CD4-positive, alpha-beta T cell treated with Interleukin-15 for 1 hour (primary cell): ENCODE results near the gene EPB41L3.

Experiments used
- DNase-seq: peaks from one replicate; pipeline ENCODE4 v3.0.0-alpha.2; 2020

Gene EPB41L3

DNA sequence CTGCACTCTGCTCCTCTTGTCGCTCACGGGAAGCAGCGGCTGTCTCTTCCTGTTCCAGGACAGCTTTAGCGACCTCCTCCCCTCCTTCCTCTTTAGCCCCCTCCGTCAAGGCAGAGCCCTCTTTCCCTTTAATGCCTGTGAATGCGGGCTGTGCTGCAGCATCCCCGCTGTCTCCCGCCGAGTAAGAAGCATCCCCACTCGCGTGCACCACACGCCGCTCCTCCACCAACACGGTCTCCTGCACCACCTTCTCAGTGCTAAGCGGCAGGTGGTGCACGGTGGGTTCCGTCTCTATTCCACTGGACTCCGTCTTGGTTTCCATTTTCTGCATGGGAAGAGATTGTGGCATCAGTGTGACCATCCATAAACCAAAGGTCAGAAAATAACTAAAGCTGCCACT lies 146.7 kb downstream of the EPB41L3 start:
- no peak for DNase-seq

DNA sequence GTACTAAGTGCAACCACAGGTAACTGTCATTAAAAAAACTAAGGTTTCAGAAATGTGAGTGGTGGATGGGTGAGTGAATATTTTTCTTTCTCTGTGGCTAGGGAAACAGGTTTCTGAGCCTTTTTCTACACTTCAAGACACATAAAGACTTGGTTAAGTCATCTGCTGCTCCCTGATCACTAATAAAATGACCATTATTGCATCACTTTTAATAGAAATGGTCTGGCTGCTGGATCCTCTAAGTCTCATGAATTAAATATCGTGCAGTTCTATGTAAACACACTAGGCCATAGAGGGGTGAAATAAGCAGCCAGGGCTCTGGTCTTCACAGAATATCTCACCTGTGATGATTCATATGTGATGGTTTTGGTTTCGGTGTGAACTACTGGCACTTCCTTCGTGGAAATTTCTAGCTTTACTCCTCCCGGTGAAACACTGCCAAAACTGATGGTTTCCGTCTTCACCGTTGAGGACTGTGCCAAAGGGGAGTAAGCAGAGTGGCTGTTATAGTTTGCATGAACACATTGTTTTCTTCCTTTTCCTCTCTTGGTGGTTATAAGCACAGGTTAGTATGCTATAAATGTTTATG lies 147.8 kb downstream of the EPB41L3 start:
- no peak for DNase-seq

DNA sequence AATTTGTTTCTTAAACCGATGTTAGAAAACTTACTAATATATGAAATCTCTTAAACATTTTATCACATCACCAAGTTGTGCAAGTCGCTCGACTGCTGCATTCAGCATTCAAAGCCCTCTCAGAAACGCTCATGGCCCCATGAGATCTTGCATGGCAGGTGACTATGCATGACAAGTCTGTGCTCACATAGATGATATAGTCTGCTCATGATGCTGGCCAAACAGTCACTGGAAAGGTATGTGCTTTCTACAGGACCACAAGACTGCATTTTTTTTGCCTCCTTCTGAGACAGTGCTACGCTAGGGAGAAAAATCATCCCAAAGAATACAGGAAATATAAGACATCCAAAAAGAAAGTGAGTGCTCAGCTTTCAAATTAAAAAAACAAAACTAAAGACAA lies 150.0 kb downstream of the EPB41L3 start:
- no peak for DNase-seq

DNA sequence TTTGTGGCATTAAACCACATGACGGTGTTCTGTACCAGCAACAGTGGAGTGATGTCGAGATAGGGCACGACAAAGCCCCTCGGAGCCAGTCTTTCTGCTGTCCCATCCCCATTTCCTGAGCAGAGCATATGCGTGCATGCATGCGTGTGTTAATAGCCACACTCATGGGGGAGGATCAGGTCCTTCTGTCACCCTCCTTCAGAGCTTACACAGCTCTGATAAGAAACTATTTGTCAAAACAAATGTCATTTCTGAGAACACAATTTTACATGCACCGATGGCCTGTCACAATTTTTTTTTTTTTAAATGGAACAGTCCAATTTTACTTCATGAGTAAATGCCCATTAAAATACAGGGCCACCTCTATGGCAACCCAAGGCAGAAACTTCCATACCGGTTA lies 152.4 kb downstream of the EPB41L3 start:
- no peak for DNase-seq

DNA sequence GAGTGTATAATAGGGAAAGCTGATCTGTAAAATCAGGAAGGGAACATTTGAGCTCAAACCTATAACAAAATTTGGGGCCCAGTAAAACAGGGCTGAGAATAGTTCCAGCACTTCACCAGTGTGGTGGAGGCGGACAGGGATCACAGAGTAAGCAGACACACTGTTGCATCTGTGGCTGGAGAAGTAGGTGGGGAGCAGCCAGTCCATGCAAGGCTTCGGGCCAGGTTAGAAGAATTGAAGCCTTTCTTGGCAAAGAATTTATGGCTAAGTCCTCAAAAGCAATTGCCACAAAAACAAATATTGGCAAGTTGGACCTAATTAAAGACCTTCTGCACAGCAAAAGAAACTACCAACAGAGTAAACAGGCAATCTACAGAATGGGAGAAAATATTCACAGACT lies 154.4 kb downstream of the EPB41L3 start:
- DNase-seq = no peak

DNA sequence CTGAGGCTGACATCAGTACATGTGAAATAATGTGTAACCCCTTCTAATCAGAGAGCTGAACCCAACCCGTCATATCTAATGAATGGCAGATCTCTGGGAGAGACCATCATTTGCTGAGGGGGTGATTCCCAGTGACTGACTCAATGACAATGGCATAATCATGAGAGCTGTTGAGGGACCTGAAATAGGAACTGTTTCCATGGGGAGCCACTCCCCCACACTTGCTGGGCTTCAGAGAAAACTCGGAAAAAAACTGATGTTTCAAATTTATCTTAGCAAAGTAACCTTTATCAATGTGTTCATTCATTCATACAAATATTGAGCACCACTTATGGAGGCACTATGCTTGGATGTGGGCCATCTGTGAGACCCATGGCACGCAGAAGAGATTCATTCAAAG lies 154.9 kb downstream of the EPB41L3 start:
- DNase-seq = no peak

DNA sequence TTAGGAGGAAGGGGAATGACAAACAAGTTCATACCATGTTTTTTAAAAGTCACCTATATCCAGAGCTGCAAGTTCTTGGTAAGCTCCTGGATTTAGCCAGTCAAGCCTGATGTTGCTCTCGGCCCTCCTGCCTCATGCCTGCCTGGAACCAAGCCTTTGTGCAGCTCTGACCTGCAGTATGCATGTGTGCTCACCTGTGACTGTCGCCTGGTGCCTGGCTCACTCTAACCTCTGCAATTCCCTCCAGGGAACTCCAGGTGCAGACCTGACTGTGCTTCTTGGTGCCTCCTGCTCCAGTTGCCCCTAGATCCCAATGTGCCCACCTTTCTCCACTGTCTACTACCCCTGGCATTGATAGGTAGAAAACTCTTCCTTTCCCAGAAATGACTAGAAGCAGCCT lies 163.2 kb downstream of the EPB41L3 start:
- DNase-seq = no peak

DNA sequence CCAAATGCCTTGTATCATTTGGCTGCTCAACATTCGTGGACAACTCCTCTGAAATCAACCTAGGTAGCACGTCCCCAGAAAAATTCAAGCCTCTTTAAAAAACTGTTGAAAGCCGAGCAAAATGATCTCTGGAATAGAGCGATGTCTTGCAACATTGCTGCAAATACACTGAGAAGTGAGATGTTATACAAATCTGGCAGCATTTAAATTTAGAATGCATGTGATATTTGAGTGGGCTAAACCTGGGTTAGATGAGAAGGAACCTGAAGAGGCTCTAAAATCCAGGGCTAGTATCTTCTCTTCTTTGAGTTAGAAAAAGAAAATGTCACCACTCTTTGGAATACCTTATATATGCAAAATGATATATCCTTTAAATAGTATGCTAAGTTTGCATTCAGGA lies 166.8 kb downstream of the EPB41L3 start:
- DNase-seq = no peak

DNA sequence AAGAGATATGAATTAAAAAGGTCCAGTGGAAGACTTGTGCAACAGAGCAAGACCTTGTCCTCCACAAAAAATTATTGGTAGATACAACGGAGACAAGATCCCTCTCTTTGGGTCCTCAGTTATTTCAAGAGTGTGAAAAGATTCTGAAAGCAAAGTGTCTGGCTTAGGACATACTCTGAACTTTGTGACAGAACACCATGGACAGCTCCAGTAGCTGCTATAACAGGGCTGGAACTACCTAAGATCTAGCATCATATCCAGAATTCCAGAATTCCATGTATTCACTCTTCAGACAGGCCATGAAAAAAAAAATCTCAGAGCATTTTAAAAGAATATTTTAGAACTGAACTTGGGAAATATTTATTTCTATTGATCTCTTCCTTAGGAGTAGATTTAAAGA lies 173.5 kb downstream of the EPB41L3 start:
- no peak for DNase-seq

DNA sequence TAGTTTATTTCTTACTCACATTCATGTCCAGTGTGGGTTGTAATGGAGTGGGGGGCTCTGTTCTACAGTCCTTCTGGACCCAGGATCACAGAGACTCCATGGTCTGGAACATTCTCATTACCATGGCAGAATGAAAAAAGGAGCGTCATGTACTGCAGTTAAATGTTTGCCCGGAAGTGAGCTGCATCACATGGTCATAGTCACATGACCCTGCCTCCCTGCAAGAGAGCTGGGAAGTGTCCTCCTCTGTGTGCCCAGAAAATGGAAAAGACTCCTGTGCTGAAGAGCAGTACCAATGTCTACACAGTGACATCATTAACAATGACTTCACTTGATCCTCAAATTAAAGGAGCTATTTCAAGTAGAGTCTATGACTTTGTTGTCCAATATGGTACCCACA lies 174.3 kb downstream of the EPB41L3 start:
- no peak for DNase-seq

DNA sequence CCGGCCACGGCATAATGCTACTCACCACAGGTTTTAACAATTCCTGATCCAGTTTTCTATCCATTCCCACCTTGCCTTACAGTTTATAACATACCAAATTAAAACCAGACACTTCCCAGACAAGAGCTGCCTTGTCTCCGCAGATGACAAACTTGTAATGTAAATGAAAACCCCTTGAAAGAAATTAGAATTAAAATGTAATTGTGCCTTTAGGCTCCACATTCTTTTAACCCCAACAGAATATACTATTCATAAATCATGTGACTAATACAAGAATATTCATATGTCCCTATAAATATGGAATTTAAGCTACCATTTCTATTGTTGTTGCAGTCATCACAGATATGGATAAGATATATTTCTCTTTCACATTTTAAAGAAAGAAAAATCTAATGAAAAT lies 178.4 kb downstream of the EPB41L3 start:
- no peak for DNase-seq

DNA sequence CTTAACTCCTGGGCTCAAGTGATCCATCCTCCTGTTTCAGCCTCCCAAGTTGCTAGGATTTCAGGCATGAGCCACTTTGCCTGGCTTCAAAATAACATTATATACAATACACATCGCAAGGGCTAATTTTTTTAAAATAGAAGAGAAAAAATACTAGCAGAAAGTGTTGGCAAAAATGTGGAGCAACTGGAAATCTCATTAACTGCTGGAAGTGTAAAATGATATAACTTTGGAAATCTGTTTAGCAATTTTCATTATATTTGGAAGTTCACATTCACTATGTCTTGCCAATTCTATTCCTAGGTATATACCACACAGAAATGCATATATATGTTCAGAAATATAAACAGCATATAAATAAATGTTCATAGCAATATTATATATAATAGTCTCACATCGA lies 193.2 kb downstream of the EPB41L3 start:
- no peak for DNase-seq
